GM21786 (cell line): ENCODE results near the gene MS4A1.
A peak's percentile ranks its signal among the peaks of the same experiment; 100 is the strongest.
"Not testable (repeated sequence)": the region's sequence is repeated elsewhere in the genome, so short reads cannot be mapped to it uniquely, and the experiment has no call there.

Source experiments
- ATAC-seq: cut with Tn5 transposase; IDR thresholded peaks from one replicate; pipeline ENCODE4 v1.9.1; 2021; ENCODE audit not compliant: unreplicated experiment

Gene MS4A1

DNA sequence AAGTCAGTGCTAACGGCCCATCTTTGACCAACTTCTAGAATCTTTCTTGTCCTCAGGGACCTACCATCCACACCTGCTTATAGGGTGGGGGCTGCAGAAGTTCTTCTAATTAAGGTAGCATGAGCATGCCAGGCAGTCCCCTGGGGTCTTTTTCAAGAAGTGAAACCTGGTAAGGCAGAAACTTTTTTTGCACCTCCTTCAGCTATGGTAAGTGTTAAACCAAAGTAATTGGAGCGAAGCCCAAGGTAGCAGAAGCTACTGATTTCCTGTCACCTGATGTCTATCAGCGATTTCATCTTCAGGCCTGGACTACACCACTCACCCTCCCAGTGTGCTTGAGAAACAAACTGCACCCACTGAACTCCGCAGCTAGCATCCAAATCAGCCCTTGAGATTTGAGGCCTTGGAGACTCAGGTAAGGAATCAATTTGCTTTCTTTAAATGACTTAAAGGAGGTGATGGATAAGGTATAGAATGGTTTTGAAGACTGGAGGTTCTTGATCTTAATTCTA is at the start of gene MS4A1:
TSS of gene MS4A1 (plus strand) at position 317 of the 512 bp plus-strand sequence. CDS start 6,528 bp downstream, outside the sequence.
- ATAC-seq = peak; percentile 87

GRCh38 chr11:60420015-60420414 is 35.6 kb upstream of the MS4A1 start:
- ATAC-seq = no peak

- no peak for ATAC-seq
Observed at GRCh38 chr11:60422609-60423008, 33.0 kb upstream of the MS4A1 start.

- no peak for ATAC-seq
Observed at GRCh38 chr11:60428517-60428916, 27.1 kb upstream of the MS4A1 start.

- ATAC-seq = no peak
Observed at GRCh38 chr11:60429272-60429671, 26.4 kb upstream of the MS4A1 start, which contains the start of gene MS4A5. TSS of gene MS4A5 (plus strand) at chr11:60429572. CDS start at chr11:60429675, 103 bp downstream.

- ATAC-seq = no peak
Observed at GRCh38 chr11:60431251-60431650, 24.4 kb upstream of the MS4A1 start.

- no peak for ATAC-seq
Observed at GRCh38 chr11:60433401-60433800, 22.2 kb upstream of the MS4A1 start.

DNA sequence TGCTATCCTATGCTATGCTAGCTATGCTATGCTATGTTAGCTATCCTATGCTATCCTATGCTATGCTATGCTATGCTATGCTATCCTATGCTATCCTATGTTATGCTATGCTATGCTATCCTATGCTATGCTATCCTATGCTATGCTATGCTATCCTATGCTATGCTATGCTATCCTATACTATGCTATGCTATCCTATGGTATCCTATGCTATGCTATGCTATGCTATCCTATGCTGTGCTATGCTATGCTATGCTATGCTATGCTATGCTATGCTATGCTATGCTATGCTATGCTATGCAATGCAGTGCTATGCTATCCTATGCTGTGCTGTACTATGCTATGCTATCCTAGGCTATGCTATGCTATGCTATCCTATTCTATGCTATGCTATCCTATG is 8.6 kb upstream of the MS4A1 start:
- no peak for ATAC-seq

DNA sequence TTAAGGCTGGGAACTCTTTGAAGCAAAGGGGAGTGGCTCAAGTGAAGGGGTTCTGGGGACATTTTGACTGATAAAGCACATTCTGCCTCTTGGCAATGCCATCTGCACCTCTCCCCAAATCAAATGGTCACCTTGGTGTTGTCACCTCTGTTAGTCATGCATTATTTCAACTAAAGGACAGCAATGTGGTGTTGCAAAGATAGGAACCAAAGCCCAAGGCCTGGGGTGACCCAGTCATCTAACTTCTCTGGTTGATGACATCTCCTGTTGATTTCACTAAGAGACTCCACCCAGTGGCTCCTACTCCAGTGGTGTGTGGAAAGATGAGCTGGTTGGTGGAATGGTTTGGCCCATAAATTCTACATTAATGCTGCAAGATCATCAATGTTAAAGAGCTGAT is 7.8 kb upstream of the MS4A1 start:
- ATAC-seq = no peak

DNA sequence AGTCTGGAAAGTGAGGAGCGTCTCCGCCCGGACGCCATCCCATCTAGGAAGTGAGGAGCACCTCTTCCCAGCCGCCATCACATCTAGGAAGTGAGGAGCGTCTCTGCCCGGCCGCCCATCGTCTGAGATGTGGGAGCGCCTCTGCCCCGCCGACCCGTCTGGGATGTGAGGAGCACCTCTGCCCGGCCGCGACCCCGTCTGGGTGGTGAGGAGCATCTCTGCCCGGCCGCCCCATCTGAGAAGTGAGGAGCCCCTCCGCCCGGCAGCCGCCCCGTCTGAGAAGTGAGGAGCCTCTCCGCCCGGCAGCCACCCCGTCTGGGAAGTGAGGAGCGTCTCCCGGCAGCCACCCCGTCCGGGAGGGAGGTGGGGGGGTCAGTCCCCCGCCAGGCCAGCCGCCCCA is 4.5 kb upstream of the MS4A1 start:
- ATAC-seq = not testable (repeated sequence)

DNA sequence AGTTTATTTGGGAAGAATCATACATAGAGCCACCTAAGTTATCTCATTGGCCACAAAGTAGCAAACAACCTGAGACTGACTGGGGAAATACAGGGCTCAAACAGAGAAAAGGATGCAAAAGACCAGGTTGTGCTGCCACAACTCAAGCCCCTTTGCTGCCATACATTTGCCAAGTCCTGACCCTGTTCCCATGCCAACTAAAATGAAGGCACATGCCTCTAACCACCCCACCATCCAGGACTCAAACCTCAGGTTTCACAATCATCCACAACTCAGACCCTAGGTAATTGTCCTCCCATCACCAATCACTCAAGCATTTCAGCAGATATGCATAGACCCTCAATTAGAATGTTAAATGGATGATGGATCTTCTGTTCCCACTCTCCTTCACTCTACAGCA is 1.4 kb upstream of the MS4A1 start:
- no peak for ATAC-seq

- ATAC-seq = peak; percentile 30
Observed at GRCh38 chr11:60457576-60457975, 1.9 kb downstream of the MS4A1 start.

DNA sequence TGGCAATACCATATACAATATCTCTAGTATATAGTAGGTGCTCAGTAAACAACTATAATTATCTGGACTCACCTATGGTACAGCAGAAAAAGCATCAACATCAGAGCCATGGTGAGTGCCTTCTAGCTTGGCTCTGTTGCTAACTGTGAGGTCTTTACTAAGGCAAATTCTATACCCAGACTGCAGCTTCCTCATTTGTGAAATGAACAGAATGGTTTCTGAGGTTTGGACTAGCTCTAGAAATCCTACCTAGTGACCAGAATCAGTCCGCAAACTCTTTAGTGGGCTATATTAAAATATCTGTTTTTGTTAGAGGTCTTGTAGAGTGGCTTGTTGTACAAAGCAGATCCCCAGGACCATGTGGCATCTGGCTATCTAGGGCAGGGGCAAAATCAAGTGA is 3.7 kb downstream of the MS4A1 start:
- ATAC-seq = no peak

DNA sequence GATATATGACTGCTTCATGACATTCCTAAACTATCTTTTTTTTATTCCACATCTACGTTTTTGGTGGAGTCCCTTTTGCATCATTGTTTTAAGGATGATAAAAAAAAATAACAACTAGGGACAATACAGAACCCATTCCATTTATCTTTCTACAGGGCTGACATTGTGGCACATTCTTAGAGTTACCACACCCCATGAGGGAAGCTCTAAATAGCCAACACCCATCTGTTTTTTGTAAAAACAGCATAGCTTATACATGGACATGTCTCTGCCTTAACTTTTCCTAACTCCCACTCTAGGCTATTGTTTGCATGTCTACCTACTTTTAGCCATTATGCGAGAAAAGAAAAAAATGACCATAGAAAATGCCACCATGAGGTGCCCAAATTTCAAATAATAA is 13.2 kb downstream of the MS4A1 start:
- no peak for ATAC-seq

DNA sequence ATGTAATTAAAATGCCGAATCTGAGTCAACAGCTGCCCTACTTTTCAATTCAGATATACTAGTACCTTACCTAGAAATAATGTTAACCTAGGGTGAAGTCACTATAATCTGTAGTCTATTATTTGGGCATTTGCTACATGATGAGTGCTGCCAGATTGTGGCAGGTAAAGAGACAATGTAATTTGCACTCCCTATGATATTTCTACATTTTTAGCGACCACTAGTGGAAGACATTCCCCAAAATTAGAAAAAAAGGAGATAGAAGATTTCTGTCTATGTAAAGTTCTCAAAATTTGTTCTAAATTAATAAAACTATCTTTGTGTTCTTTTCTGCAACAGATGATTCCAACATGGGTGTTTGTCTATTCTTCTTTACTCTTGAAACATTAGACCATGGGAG is 14.1 kb downstream of the MS4A1 start:
- ATAC-seq = no peak

DNA sequence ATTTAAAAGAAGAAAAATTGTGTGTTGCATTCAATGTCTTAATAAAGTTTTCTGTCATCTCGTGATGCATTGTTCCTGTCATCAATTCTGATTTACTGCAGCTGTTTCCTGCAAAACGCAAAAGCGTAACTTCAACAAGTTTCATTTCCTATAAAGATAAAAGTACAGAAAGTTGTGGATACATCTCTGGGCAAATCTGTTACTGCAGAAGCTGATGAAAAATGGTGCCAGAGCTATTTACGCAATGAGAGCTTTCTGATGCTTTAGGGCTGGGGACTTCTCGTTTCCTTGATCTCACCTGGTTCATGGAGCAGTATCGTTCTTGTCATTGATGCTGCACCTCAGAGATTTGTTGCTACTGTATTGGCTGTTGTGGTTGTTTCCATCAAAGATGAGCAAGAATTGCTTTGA is 21.4 kb downstream of the MS4A1 start:
- peak; percentile 47 for ATAC-seq

DNA sequence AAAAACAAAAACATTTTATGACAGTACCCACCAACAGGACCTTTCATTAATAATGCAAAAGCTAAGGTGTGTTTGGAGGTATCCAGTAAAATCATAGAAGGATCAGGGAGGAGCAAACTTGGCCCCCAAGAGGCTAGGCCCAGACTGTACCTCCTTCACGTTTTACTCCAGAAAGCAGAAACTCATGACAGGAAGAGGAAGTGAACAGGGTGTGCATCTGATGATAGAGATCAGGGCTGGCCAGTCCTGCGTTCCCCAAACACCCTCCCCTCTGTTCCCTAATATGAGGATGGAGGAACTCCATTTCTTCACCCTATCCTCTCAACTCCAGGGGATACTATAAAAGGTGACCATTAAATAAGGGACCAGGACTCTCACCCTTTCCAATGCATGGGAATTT is 26.7 kb downstream of the MS4A1 start:
- ATAC-seq = no peak

DNA sequence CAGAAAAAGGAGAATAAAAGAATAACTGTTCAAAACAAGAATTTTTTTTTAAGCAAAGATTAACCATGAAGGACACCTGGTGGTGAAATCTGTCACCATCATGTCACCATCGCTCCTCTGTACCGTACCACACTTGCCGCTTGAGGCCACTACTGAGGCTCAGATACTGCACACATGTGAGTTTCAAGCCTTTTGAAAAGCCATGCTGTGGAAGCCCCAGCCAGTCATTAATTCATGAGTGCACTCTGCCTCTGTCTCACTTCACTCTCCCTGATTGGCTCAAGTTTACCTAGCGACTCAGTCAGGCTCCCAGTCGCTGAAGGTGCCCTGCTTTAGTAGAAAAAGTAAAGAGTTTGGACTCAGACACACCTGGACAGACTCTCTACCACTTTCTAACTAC is 30.3 kb downstream of the MS4A1 start:
- ATAC-seq = peak; percentile 95

GRCh38 chr11:60492488-60493009 is 36.9 kb downstream of the MS4A1 start, which contains the start of gene MS4A12:
TSS of gene MS4A12 (plus strand) at chr11:60492778. CDS start at chr11:60497319, 4,541 bp downstream.
- no peak for ATAC-seq

DNA sequence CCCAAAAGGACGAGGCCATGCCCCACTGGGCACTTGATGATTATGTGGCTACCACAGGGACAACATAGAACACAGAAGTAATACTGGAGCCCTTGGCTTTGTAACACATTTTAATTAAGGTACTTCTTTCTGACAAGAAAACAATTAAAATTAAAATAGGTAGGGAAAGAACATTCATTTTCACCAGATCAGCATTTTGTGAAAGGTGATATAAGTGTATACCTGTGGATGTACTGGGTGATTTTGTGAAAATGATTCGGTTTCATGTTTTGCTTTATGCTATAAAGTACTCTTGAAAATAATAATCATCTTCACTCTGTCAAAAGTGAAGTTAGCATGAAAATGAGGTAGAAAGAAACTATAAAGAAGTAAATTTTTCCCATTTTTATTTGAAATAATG is 37.8 kb downstream of the MS4A1 start:
- no peak for ATAC-seq

DNA sequence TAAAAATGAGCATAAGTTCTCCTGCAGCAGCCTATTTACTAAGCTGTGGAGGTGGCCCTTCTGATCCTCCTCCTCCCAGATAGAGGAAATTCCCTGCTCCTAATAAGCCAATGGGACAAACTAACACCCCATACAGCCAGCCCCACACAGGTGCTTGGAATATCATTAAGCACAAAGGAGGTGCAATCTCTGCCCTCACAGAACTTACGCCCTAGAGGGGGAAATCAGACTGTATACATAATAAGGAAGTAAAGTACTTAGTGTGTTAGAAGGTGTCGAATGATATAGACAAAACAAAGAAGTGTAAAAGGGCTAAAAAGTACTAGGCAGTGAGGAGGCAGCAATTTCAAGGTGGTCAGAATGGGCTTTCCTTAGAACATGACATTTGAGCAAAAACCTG is 42.8 kb downstream of the MS4A1 start:
- ATAC-seq = no peak

GRCh38 chr11:60498853-60499252 is 43.2 kb downstream of the MS4A1 start:
- no peak for ATAC-seq

GRCh38 chr11:60500276-60500910 is 44.7 kb downstream of the MS4A1 start:
- no peak for ATAC-seq
